ENCODE data around the gene NSMCE1.

GRCh38 chr16:27189335-27189972, 79.1 kb downstream of the NSMCE1 start:
- TF ChIP-seq CTCF (IDR thresholded peaks at IDR 0.05): no peak
- no peak for TF ChIP-seq EZH2 (IDR thresholded peaks at IDR 0.05; ENCODE audit: borderline replicate concordance, insufficient read depth, low read depth, low read length, poor library complexity, severe bottlenecking)

Measured in B cell (primary cell).